GM18951 (cell line): ENCODE data around the gene SPECC1.
"Not testable (repeated sequence)": the region's sequence is repeated elsewhere in the genome, so short reads cannot be mapped to it uniquely, and the experiment has no call there.

Experiments used
- POLR2A ChIP-seq: IDR thresholded peaks from 4 replicates; pipeline ENCODE4 v1.6.1; 2011; ENCODE audit warnings: mild to moderate bottlenecking; ENCODE audit not compliant: insufficient read length, insufficient read depth; ENCODE audit errors: extremely low read depth
- in situ Hi-C: fragments of 300-500 bp; cut with MboI; formaldehyde crosslinking; loops from one replicate; pipeline ENCODE4 v1.12.0; 2022; ENCODE audit warnings: low sequenced_read_pairs, mixed read lengths, inconsistent platforms; ENCODE audit not compliant: unreplicated experiment

Gene SPECC1

GRCh38 chr17:20156196-20157000 is 147.2 kb downstream of the SPECC1 start:
- in situ Hi-C loops: no loop called here
- TF ChIP-seq POLR2A: no peak

GRCh38 chr17:20157001-20157310 is 147.8 kb downstream of the SPECC1 start:
- TF ChIP-seq POLR2A: no peak
- in situ Hi-C loops: no loop called here

GRCh38 chr17:20158580-20158979 is 149.4 kb downstream of the SPECC1 start:
- in situ Hi-C loops: no loop called here
- TF ChIP-seq POLR2A: no peak

GRCh38 chr17:20159406-20160069 is 150.4 kb downstream of the SPECC1 start:
- TF ChIP-seq POLR2A: no peak
- in situ Hi-C loops: no loop called here

GRCh38 chr17:20165516-20165915 is 156.4 kb downstream of the SPECC1 start:
- in situ Hi-C loops: not testable (repeated sequence)

- TF ChIP-seq POLR2A: no peak
- in situ Hi-C loops: no loop called here
Observed at GRCh38 chr17:20170085-20170484, 160.9 kb downstream of the SPECC1 start.

- in situ Hi-C loops: no loop called here
- no peak for TF ChIP-seq POLR2A
Observed at GRCh38 chr17:20171741-20172365, 162.7 kb downstream of the SPECC1 start.

GRCh38 chr17:20172376-20172775 is 163.2 kb downstream of the SPECC1 start:
- in situ Hi-C loops: no loop called here
- TF ChIP-seq POLR2A: no peak

- in situ Hi-C loops: no loop called here
- no peak for TF ChIP-seq POLR2A
Observed at GRCh38 chr17:20173091-20173490, 163.9 kb downstream of the SPECC1 start.

- TF ChIP-seq POLR2A: no peak
- in situ Hi-C loops: no loop called here
Observed at GRCh38 chr17:20174588-20175265, 165.6 kb downstream of the SPECC1 start.

- no peak for TF ChIP-seq POLR2A
- in situ Hi-C loops: no loop called here
Observed at GRCh38 chr17:20179041-20179440, 169.9 kb downstream of the SPECC1 start.

- TF ChIP-seq POLR2A: no peak
- in situ Hi-C loops: no loop called here
Observed at GRCh38 chr17:20180661-20181060, 171.5 kb downstream of the SPECC1 start.

- in situ Hi-C loops: no loop called here
- no peak for TF ChIP-seq POLR2A
Observed at GRCh38 chr17:20184181-20184580, 175.0 kb downstream of the SPECC1 start.

- TF ChIP-seq POLR2A: no peak
- in situ Hi-C loops: no loop called here
Observed at GRCh38 chr17:20184977-20185619, 175.9 kb downstream of the SPECC1 start.
